HUES64 (cell line): ENCODE measurements around the gene CCDC150. TPM values are rescaled to one million over a fixed set of nuclear protein-coding genes. Genes with fewer than 3 reads are reported as not detected.
A peak's percentile ranks its signal among the peaks of the same experiment; 100 is the strongest.

Source experiments
- H3K27ac ChIP-seq: 2 replicates; pipeline ENCODE4 v1.7.0; 2013; ENCODE audit warnings: low read depth, low read length, inconsistent platforms
- H3K27me3 ChIP-seq: 2 replicates; pipeline ENCODE4 v1.6.1; 2013; ENCODE audit warnings: mild to moderate bottlenecking, low read length; ENCODE audit not compliant: insufficient read depth
- H3K36me3 ChIP-seq: 2 replicates; pipeline ENCODE4 v1.6.1; 2013; ENCODE audit warnings: mild to moderate bottlenecking, low read length; ENCODE audit not compliant: insufficient read depth
- H3K4me1 ChIP-seq: 2 replicates; pipeline ENCODE4 v1.6.1; 2013; ENCODE audit warnings: mild to moderate bottlenecking, low read length, moderate library complexity; ENCODE audit not compliant: insufficient read depth
- H3K4me3 ChIP-seq: 2 replicates; pipeline ENCODE4 v1.5.1; 2013; ENCODE audit warnings: mild to moderate bottlenecking, low read length, moderate library complexity
- H3K9ac ChIP-seq: 2 replicates; pipeline ENCODE4 v1.6.1; 2013; ENCODE audit warnings: mild to moderate bottlenecking, low read depth, low read length
- H3K9me3 ChIP-seq: 2 replicates; pipeline ENCODE4 v1.6.1; 2013; ENCODE audit warnings: low read depth, low read length; ENCODE audit not compliant: insufficient read depth
- WGBS: fragments of 150-250, 120-280 bp; methylation state at CpG from one replicate; pipeline ENCODE4 v1.1.7; 2013; ENCODE audit warnings: missing lambda C conversion rate; 5-methylcytosine and 5-hydroxymethylcytosine counted together
- polyA plus RNA-seq, 2 experiments: library from polyadenylated mRNA; stranded (reverse); fragments of 50-300 nt; gene quantifications; one replicate each; pipeline ENCODE4 v1.2.3, GENCODE V29; 2013

CCDC150 gene
- polyA plus RNA-seq (2013, experiment 1 of 2), result 18.5 TPM
- 23.3 TPM for polyA plus RNA-seq (2013, experiment 2 of 2)

DNA sequence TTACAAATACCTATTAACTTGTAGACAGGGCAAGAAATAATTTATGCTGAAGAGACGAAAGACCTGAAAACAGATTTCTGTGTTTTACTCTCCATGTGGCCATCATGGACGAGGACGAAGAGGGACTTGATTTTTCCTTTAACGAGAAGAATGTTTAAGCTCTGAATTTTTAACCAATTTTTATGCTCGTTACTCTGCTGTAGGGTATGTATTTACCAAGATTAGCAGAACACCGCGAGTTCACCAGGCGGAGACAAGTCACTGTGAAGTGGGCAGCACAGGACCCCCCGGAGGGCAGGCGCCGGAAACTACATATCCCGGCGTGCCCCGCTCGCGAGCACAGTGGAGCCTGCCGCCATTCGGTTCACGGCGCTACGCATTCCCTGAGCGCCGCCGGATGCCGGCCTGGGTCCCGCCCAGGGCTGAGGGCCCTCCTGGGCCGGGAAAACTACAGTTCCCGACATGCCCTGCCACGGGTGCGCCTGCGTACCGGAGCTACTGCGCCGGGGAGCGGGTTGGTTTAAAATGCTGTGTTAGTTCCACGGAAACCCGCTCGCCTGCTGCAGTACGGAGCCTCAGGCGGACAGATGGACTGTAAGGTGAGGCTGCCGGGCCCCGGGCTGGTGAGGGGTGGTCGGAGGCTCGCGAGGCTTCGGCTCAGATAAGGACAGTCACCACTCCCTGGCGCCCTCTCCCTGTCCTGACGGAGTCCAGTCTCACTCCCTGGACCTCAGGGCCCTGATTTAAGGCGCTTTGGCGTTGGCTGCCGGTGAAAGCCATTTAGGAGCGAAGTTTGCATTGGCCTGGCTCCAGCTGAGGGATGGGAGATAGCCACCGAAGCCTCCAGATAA lies at the start of gene CCDC150:
Gene CCDC150, plus strand, starts transcription at position 536 of the 851 bp plus-strand sequence. Its CDS starts 52 bp downstream, at position 588.
- peak within 1 kb of the TSS; percentile 90 for H3K4me3 ChIP-seq
- H3K36me3 ChIP-seq, result no peaks in the 10 kb centered on the region
- H3K9me3 ChIP-seq, result no peaks in the 10 kb centered on the region
- peak within 1 kb of the TSS; percentile 79 for H3K9ac ChIP-seq
- WGBS, result 7% methylated on average over 52 of the region's 53 CpGs
- H3K4me1 ChIP-seq, result peaks cover 13% of the 10 kb centered on the region
- no peaks in the 10 kb centered on the region for H3K27me3 ChIP-seq
- H3K27ac ChIP-seq, result peak within 1 kb of the TSS; percentile 84

DNA sequence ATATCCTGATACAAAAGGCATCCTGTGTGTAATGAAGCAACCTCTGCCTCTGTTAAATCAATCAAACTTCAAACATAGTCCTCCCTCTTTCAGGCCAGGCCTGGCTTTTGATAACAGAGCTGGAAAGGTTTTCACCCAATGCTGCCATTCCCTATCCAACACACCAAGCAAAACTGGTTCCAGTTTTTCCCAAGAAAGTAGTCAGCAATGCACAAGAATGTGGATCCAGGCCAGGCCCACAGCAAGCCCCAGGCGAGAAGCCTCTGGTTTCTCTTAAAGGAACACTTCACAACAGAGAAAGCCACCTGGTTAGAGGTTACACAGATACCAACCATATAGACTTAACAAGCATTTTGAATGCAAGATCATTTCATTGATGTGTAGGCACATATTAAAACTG lies 49.2 kb upstream of the CCDC150 start:
- Histone ChIP-seq H3K27me3 (peaks cover 32% of the 10 kb centered on the region), H3K36me3 (no peaks in the 10 kb centered on the region), H3K27ac (no peak overlapping the region), H3K9ac (no peak overlapping the region), H3K4me3 (no peak overlapping the region), H3K4me1 (0 out of 2 replicates have a peak, but pooled peaks cover 9% of the 10 kb centered on the region), H3K9me3 (no peaks in the 10 kb centered on the region)
- 69% methylated on average over 1 of the region's 1 CpG for WGBS

DNA sequence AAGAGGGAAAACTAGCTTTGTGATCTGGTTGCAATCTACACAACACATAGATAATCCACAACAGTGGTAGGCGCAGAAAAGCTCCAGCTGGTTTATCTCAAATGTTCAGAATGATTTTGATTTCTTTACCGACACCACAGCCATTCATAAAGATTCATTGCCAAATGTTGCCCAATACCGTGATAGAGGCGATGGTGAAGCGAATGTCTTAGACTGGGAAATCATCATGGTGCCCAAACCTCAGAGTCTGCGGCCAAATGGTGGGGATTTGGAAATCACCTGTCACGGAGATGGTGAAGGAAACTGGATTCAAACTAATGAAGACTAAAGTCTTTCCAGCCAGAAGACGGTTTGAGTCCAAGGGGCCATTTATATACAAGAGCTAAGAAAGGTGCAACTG lies 48.5 kb upstream of the CCDC150 start:
- WGBS, result 94% methylated on average over 8 of the region's 8 CpGs
- Histone ChIP-seq H3K4me1 (0 out of 2 replicates have a peak, but pooled peaks cover 9% of the 10 kb centered on the region), H3K27ac (no peak overlapping the region), H3K9ac (no peak overlapping the region), H3K9me3 (no peaks in the 10 kb centered on the region), H3K4me3 (no peak overlapping the region), H3K36me3 (no peaks in the 10 kb centered on the region), H3K27me3 (peaks cover 39% of the 10 kb centered on the region)

DNA sequence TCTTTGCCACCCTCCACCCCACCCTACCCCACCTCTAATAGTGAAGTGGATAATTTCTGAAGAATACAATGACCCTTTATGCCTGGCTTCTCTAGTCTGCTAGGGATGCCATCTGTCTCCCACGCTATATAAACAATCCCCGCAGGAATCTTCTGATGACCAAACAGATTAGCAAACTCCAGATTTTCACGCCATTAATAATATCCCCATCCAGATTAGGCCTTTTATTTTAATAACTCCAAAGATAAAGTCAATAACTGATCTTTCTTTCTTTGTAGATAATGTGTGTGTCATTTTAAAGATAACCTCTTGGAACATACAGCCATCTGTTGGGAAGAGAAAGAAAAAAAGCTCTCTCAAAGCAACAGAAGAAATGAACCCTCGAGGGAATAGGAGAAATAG lies 47.9 kb upstream of the CCDC150 start:
- WGBS, result 71% methylated on average over 3 of the region's 4 CpGs

DNA sequence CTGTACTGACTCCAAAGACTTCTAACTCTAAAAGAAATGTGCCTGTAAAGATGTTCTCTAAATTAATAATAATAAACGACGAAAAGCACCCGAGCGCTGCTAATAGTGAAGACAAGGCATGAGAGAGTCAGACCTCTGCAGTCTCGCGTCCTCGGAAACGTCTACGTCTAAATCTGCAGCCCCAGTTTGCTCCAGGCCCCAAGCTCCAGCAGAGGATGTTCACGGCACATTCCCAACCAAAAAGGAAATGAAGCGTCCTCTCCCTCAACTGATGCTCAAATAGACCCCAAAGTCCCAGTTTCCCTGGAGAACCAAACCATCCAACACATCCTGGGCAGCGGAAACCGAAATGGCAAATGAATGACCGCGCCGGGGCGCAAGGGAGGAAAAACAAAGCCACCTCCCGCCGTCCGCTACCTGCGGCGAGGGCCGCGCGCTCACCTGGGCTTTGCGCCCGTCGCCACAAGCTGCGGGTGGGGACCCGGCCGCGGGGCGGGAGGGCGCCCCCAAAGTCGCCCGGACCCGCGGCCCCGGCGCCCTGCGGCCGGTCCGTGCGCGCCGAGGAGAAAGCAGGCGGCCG lies 47.1 kb upstream of the CCDC150 start:
- Histone ChIP-seq H3K27me3 (peaks cover 41% of the 10 kb centered on the region), H3K9me3 (no peaks in the 10 kb centered on the region), H3K27ac (no peak overlapping the region), H3K36me3 (no peaks in the 10 kb centered on the region), H3K9ac (peak overlapping the region; percentile 84), H3K4me1 (0 out of 2 replicates have a peak, but pooled peaks cover 9% of the 10 kb centered on the region), H3K4me3 (peak overlapping the region; percentile 75)
- 2% methylated on average over 48 of the region's 48 CpGs for WGBS

More for the DNA sequence above, 47.9 kb upstream of the CCDC150 start:
- peaks cover 41% of the 10 kb centered on the region for H3K27me3 ChIP-seq
- no peak overlapping the region for H3K27ac ChIP-seq
- H3K36me3 ChIP-seq, result no peaks in the 10 kb centered on the region
- H3K4me3 ChIP-seq, result peak overlapping the region; percentile 75; the same call in 1 of the 2 replicates
- H3K9ac ChIP-seq, result no peak overlapping the region
- no peaks in the 10 kb centered on the region for H3K9me3 ChIP-seq
- H3K4me1 ChIP-seq, result 0 out of 2 replicates have a peak, but pooled peaks cover 9% of the 10 kb centered on the region

DNA sequence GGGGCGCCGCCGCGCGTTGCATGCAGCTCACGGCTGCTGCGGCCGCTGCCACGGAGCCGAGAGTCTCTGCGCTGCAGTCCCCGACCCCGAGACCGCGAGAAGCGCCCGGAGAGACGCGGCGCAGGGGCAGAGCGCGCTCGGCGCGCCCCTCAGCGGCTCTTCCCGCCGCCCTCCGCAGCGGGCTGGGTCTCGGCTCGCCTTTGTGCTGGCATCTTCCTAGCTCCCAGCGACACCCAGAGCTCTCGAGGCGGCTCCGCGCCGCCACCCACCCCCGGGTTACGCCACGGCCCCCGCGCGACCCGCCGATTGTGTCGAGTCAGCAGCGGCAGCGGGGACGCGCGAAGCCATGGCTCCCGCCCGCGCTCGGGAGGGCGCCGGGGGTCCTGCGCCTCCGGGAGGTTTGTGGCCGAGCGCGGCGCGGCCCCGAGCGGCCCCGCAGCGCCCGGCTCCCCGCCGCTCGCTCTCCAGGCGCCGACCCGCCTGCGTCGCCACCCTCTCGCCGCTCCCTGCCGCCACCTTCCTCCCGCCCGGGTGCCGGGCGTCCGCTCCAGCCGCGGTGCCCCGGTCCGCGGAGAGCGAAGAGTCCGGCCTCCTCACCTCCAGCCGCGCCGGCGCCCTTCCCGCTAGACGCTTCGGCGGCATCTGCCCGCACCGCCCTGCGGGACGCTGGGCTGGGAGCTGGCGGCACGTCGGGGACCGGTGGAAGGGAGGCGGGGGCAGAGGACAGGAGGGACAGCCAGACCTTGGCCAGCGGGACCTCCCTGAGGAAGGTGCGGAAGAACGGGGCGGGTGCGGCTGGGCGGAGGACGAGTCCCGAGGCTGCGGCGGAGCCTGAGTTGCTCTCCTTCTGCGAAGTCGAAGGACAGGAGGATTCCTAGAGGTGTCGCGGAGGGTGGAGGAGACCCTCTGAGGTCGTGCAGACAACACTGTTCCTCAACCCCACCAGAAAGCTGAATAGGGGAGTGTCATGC lies 46.3 kb upstream of the CCDC150 start, which contains the start of gene HECW2:
Gene HECW2, minus strand, starts transcription at position 644 of the 971 bp plus-strand sequence.
- H3K4me1 ChIP-seq, result 0 out of 2 replicates have a peak, but pooled peaks cover 9% of the 10 kb centered on the region
- peak within 1 kb of the TSS; percentile 75 for H3K4me3 ChIP-seq
- no peaks in the 10 kb centered on the region for H3K36me3 ChIP-seq
- peak within 1 kb of the TSS; percentile 84 for H3K9ac ChIP-seq
- WGBS, result under 1% methylated on average over 125 of the region's 125 CpGs
- H3K9me3 ChIP-seq, result no peaks in the 10 kb centered on the region
- peak within 1 kb of the TSS; percentile 46; the same call in 1 of the 2 replicates for H3K27ac ChIP-seq
- peaks cover 41% of the 10 kb centered on the region for H3K27me3 ChIP-seq

DNA sequence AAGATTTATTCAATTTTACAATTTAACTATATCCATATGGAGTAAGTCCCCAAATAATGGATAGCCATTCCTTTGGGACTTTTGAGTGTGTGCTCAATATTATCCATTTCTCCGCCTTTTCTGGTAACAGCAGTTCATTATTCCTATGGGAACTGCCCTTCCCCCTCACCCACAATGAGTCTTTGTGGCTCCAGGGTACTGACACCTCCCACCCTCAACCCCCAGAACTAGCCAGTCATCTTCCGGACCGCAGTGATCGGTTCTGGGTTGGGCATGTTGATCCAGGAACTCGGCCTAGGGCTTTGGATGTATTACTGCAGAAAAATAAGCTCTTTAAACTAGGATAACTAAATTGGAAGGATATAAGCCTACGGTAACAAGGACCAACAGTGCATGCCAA lies 45.4 kb upstream of the CCDC150 start:
- H3K4me3 ChIP-seq, result no peak overlapping the region
- no peaks in the 10 kb centered on the region for H3K9me3 ChIP-seq
- no peaks in the 10 kb centered on the region for H3K36me3 ChIP-seq
- H3K27ac ChIP-seq, result no peak overlapping the region
- 85% methylated on average over 6 of the region's 6 CpGs for WGBS
- H3K27me3 ChIP-seq, result peaks cover 41% of the 10 kb centered on the region
- H3K4me1 ChIP-seq, result 0 out of 2 replicates have a peak, but pooled peaks cover 9% of the 10 kb centered on the region
- H3K9ac ChIP-seq, result no peak overlapping the region

DNA sequence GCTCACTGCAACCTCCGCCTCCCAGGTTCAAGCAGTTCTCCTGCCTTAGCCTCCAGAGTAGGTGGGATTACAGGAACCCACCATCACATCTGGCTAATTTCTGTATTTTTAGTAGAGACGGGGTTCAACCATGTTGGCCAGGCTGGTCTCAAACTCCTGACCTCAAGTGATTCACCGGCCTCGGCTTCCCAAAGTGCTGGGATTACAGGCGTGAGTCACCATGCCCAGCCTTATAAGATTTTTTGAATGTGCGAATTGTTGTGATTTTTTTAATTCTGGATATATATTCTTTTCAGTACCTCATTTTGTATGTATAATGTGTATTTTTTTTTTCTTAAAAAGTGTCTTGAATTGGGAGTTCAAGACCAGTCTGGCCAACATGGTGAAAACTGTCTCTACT lies 42.0 kb upstream of the CCDC150 start:
- H3K4me1 ChIP-seq, result 0 out of 2 replicates have a peak, but pooled peaks cover 6% of the 10 kb centered on the region
- no peaks in the 10 kb centered on the region for H3K36me3 ChIP-seq
- peaks cover 27% of the 10 kb centered on the region for H3K27me3 ChIP-seq
- 97% methylated on average over 5 of the region's 6 CpGs for WGBS
- no peak overlapping the region for H3K9ac ChIP-seq
- H3K27ac ChIP-seq, result no peak overlapping the region
- H3K9me3 ChIP-seq, result no peaks in the 10 kb centered on the region
- H3K4me3 ChIP-seq, result no peak overlapping the region

DNA sequence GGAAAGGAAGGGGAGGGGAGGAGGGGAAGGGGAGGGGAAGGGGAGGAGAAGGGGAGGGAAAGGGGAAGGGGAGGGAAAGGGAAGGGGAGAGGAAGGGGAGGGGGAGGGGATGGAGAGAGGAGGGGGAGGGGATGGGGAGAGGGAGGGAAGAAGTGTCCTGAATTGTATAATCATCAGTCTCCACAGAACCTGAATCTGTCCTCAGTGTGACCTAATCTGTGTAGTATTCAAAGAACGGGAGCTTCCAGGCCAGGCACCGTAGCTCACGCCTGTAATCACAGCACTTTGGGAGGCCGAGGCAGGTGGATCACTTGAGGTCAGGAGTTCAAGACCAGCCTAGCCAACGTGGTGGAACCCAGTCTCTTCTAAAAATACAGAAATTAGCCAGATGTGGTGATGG lies 41.1 kb upstream of the CCDC150 start:
- Histone ChIP-seq H3K9ac (no peak overlapping the region), H3K36me3 (no peaks in the 10 kb centered on the region), H3K27ac (no peak overlapping the region), H3K27me3 (peaks cover 25% of the 10 kb centered on the region), H3K4me3 (no peak overlapping the region), H3K9me3 (no peaks in the 10 kb centered on the region), H3K4me1 (0 out of 2 replicates have a peak, but pooled peaks cover 6% of the 10 kb centered on the region)
- WGBS, result 91% methylated on average over 5 of the region's 5 CpGs

DNA sequence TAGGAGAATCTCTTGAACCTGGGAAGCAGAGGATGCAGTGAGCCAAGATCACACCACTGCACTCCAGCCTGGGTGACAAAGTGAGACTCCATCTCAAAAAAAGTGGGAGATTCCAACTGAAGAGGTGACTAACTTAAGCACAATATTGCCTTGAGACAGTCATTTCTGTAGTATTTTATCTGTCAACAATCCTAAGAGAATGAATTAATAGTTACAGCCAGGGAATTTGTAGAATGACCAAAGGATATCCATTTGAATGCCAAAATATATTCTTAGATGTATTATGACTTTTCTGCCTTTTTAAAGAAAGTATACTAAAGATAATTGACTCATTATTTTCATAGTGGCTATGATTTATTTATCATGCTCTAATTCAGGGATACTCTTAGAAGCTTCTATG lies 40.7 kb upstream of the CCDC150 start:
- peaks cover 21% of the 10 kb centered on the region for H3K27me3 ChIP-seq
- H3K27ac ChIP-seq, result no peak overlapping the region
- H3K36me3 ChIP-seq, result no peaks in the 10 kb centered on the region
- no peaks in the 10 kb centered on the region for H3K9me3 ChIP-seq
- 0 out of 2 replicates have a peak, but pooled peaks cover 6% of the 10 kb centered on the region for H3K4me1 ChIP-seq
- H3K9ac ChIP-seq, result no peak overlapping the region
- H3K4me3 ChIP-seq, result no peak overlapping the region
